Fibroblast of skin of left quadriceps (primary cell): ENCODE results near the gene PRDM10.
"Not testable (repeated sequence)": the region's sequence is repeated elsewhere in the genome, so short reads cannot be mapped to it uniquely, and the experiment has no call there.

Experiments used
- DNase-seq, 2 experiments: peaks; one replicate each; pipeline ENCODE4 v3.0.0-alpha.2; 2013; ENCODE audit warnings: low read depth in 2 of 2

PRDM10 gene

DNA sequence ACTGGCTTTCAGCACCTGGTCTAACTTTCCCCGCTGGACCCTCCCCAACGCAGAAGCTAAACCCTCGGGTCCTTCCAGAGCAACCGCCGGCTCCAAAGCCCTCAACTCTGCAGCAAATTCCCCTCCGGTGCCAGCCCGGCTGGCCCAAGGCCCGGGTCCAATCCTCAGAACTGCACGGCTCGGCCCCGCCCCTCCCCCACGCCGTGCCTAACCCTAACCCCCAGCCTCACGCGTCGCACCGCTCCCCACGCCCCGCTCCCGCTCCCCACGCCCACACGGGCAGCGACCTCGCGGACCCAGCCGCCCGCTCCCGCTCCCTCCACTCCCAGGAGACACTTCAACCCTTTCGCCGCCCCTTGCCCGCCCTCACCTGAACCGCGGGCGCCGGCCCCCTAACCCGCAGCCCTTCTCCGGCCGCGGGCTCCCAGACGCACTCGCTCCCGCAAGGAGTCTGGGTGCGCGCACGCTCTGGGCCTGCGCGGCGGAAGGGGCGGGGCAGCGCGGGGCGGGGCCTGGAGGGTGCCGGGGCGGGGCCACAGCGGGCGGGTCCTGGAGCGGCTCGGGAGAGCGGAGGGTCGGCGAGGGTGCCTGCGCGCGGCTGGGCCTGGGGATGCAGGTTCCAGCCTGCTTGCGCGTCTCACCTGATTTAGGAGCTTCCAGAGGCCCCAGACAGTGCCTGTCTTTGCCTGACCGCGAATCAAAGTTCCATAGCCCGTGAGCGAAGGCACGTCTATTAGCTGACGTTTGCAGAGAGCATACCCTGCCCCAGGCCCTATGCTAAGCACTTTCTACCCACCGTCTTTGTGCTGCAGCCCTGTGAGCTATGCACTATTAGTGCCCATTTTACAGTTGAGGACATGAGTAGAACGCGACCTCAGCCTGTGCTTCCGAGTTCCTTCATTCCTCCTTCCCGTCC, 107.3 kb downstream of the PRDM10 start, which contains the start of gene NFRKB:
Gene NFRKB, minus strand, starts transcription at position 453 of the 916 bp plus-strand sequence. CDS start 2,729 bp downstream, outside the sequence.
- peak; percentile 39 to 50 for DNase-seq

DNA sequence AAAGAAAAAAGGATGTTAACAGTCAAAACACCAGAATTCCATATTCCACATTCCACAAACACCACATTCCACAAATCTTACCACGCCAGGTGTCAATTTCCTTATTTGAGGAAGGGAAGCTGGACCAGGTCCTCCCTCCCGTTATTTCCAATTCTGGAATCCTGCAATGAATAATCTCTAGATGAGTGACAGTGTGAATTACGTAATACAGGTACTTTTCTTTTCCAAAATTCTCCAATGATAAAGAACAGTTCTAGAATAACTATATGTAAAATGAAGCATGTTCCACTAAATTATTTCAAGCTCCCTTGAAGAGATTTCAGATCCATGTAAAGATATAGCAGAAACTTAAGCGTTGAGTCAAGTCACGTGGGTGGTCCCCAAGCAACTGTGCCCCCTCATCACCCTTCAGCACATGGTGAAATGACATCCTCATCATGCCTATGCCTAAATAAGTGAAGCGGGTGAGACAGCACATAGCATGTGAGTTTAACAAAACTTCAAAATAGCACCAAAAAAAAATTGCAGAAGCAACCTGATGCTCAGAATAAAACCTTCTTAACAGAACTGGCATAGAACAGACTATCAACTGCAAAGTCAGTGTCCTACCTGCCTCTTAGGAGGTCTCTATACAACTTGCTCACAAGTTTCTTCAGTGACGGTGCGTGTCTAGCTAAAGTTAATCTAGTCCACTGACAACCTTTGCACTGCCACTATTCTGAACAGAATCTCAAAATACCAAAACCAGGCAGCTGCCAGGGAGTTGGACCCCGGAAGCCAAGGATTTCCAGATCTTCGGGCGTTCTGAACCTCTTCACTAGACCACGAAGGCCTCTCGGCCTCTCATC, 108.1 kb downstream of the PRDM10 start:
- DNase-seq = no peak

- DNase-seq = no peak
These were observed 114.2 kb downstream of the PRDM10 start for GRCh38 chr11:129888451-129888850.

GRCh38 chr11:129885381-129885780, 117.3 kb downstream of the PRDM10 start:
- no peak for DNase-seq

DNA sequence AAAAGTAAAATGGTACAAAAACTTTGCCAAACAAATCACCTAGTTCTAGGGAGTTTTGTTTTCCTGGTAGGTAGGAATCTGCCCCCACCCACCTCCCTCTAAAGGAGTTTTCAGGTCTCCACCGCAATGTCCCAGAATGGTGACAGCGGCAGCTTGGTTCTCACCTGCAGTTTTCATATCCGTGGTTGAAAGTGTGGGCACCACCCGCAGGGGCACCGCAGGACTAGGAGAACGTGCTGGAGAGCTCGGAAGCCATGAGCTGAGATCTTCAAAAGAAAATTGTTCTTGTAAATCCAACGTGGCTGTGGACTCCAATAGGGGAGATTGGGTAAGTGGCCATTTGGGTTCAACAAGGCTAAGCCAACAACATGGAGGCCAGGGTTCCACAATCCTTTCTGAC, 118.1 kb downstream of the PRDM10 start:
- no peak for DNase-seq

- DNase-seq = no peak
These were observed 121.0 kb downstream of the PRDM10 start for GRCh38 chr11:129881570-129882170.

DNA sequence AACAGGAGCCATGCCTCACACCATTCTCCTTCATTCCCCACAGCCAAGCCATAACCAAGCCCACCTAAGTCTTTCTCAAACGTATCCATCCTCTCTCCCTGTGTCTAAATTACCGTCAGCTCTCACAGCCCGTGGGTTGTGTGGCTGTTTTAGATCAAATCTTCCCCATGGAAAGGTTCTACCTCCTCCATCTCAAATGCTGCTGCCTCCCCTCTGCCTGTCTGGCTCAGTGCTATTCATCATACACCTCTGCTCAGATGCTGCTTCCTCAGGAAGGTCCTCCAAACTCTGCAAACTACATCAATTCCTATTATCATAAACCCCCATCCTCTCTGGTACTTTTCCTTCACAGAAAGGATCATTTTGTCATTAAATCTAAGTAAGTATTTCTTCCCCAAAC, 122.3 kb downstream of the PRDM10 start:
- DNase-seq = no peak

GRCh38 chr11:129871914-129872313, 130.7 kb downstream of the PRDM10 start:
- DNase-seq = no peak

- DNase-seq = not testable (repeated sequence)
These were observed 134.0 kb downstream of the PRDM10 start for GRCh38 chr11:129868626-129869025.

DNA sequence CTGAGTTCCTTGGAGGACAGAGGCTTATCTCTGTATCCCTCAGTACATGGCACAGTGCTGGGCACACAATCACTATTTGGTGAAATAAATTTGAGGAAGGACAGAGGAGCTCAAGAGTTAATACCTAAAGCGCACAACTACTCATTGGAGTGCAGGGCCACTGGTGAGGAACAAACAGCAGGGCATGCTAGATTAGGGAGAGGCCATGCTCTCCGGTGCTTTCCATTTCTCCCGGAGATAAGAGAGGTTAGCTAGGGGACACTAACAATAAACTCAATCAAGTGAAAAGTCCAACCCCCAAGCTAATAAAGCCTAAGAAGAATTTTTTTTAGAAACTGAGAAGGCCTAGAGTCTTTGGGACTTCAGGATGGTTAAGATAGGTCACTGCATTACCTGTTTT, 136.3 kb downstream of the PRDM10 start:
- no peak for DNase-seq

DNA sequence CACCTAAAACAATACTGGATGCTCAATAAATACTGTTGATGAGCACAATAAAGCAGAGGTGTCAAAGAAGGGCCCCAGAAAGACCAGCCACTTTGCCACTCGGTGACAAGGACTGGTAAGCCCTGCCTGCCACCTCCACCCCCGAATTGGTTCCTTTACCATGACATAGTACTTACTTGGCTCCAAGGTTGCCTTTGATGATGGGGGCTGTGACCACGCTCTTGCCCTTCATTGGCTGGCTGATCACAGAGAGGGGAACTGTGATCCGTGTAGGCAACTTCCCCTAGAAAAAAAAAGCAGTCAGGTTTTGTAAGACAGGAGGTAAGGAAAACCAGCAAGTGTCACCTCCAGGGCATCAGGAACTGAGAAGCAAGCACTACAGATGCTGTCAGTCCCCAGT, 136.9 kb downstream of the PRDM10 start:
- DNase-seq = no peak

GRCh38 chr11:129864811-129865210, 137.8 kb downstream of the PRDM10 start:
- DNase-seq = no peak

DNA sequence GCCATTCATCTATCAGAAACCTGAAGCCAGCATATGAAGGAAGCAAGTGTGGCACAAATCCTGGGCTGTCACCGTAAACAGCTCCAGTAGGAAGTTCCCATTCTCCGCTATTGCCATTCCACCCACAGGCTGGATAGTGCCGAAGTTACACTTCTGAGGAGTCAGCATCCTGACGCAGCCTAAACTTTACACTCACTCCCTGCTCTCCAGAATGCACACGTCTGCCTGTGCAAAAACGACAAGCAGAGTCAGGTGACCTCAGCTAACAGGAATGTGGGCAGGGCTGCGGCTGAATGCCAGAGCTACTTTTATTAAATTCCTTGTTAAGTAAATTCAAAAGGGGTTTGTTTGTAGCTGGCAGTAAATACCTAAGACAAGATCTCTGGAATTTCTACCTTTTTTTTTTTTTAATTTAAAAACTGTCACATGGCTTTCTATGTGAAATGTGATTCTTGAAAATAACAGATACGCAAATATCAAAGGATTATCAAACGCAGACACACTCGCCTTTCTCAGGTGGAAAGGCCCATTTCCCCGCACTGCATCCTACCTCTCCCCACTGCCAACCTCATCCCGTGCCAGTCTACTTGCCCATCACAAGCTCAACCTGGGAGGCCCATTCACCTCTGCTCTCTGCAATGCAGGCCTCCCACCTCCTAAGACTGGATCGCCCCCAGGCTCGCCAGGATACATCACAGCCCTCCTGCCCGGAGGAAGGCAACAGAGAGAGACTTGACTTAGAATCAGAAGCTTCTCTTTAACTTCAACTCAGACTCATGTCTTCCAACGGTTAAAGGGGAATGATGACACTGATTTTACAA, 140.7 kb downstream of the PRDM10 start:
- DNase-seq = peak; percentile 91 to 92

DNA sequence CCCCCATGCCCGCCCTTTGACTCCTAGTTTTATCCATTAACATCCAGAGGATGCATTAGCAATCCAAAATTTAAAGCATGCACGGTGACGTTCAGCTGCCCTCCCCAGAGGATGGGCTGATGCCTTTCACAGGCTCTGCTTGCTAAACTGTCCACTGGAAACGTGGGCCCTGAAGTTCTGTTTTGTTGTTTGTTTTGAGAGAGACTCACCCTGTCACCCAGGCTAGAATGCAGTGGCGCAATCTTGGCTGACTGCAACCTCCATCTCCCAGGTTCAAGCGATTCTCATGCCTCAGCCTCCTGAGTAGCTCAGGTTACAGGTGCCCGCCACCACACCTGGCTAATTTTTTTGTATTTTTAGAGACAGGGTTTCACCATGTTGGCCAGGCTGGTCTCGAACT, 146.6 kb downstream of the PRDM10 start:
- DNase-seq = no peak

DNA sequence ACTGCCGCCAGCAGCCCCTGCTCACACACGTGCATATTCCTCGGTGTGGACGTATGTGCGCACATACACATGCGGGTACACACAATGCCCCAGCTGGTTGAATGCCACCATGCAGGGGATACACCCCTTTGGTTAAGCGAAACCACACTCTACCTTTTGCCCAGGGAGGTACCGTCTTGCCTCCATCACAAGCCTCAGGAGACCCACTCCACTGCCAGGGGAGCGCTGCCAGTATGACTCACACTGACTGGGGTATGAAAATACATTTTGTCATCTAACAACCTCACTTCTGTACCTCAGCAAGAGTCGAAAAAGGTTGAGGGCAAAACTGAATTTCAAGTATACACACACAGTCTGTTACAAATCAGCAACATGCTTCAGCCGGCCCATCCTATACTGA, 147.5 kb downstream of the PRDM10 start:
- DNase-seq = no peak

- no peak for DNase-seq
These were observed 148.3 kb downstream of the PRDM10 start for GRCh38 chr11:129854232-129854805.

GRCh38 chr11:129853518-129854231, 149.0 kb downstream of the PRDM10 start:
- no peak for DNase-seq

DNA sequence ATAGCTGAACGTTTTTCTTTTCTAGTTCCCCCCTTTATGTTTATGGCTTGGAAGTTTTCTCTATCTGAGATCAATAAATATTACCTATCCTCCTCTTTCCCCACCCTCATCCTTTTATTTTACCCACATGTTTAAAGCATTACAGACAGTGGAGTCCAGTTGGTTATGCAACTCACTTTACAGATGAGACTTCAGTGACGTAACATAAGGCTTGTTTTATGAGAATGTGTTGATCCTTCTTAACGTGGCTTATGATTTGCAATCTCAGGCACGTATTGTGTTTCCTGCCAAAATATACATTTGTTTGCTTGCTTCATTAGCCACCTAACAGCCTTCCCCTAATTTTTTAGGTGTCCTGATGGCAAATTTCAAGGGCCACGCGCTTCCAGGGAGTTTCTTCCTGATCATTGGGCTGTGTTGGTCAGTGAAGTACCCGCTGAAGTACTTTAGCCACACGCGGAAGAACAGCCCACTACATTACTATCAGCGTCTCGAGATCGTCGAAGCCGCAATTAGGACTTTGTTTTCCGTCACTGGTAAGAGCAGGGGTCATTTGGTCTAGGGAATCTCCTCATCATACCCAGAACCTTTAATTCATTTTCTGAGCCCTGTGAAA, 150.4 kb downstream of the PRDM10 start:
- no peak for DNase-seq
